Measurements from ENCODE around the gene WDR27. TPM values are rescaled to one million over a fixed set of nuclear protein-coding genes. Genes with fewer than 3 reads are reported as not detected.
"Not testable (repeated sequence)": the region's sequence is repeated elsewhere in the genome, so short reads cannot be mapped to it uniquely, and the experiment has no call there.

Gene WDR27
- total RNA-seq, 1 experiment from 2014 or later: 77.9 TPM

GRCh38 chr6:169513478-169514193 is 188.2 kb downstream of the WDR27 start:
- no TSS peak for BruUV-seq (replicated peaks)
- DNase-seq: no peak
- H3K27me3 Mint-ChIP-seq (ENCODE audit: unreplicated experiment): no peaks in the 10 kb centered on the region
- CTCF ChIA-PET: no interaction called here
- H3K36me3 Mint-ChIP-seq (ENCODE audit: insufficient read depth, unreplicated experiment): no peaks in the 10 kb centered on the region
- peaks cover 3% of the 10 kb centered on the region for H3K9me3 Mint-ChIP-seq (ENCODE audit: low read depth, unreplicated experiment)
- intact Hi-C loops (cut with micrococcal nuclease; ENCODE audit: unreplicated experiment): no loop called here
- no peaks in the 10 kb centered on the region for H3K4me1 Mint-ChIP-seq (ENCODE audit: low read depth, unreplicated experiment)
- H3K27ac Mint-ChIP-seq (ENCODE audit: unreplicated experiment): no peak overlapping the region
- no peak overlapping the region for H3K4me3 Mint-ChIP-seq (ENCODE audit: low read depth, unreplicated experiment)
- TF ChIP-seq, protein P1, sequence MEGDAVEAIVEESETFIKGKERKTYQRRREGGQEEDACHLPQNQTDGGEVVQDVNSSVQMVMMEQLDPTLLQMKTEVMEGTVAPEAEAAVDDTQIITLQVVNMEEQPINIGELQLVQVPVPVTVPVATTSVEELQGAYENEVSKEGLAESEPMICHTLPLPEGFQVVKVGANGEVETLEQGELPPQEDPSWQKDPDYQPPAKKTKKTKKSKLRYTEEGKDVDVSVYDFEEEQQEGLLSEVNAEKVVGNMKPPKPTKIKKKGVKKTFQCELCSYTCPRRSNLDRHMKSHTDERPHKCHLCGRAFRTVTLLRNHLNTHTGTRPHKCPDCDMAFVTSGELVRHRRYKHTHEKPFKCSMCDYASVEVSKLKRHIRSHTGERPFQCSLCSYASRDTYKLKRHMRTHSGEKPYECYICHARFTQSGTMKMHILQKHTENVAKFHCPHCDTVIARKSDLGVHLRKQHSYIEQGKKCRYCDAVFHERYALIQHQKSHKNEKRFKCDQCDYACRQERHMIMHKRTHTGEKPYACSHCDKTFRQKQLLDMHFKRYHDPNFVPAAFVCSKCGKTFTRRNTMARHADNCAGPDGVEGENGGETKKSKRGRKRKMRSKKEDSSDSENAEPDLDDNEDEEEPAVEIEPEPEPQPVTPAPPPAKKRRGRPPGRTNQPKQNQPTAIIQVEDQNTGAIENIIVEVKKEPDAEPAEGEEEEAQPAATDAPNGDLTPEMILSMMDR (IDR thresholded peaks at IDR 0.05; ENCODE audit: unreplicated experiment): no peak

DNA sequence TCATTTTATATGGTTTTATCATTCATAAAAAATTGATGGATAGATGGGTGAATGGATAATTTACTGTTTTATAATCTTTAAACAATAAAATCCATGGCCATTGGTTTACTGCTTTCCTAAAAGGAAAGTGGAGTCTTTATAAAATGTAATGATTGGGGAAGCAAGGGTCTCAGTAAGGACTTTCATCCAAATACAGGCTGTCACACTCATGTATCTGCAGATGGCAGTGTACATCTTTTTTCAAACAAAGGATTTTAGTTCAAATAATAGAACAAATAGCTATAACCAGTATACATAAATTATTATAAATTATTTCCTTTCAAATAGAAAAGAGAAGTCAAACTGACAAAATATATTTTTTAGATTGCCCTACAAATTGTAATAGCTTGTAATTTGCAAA is 190.0 kb downstream of the WDR27 start:
- H3K27ac Mint-ChIP-seq (ENCODE audit: unreplicated experiment); DNase-seq; intact Hi-C loops (cut with micrococcal nuclease; ENCODE audit: unreplicated experiment); BruUV-seq (replicated peaks); H3K9me3 Mint-ChIP-seq (ENCODE audit: low read depth, unreplicated experiment); H3K4me3 Mint-ChIP-seq (ENCODE audit: low read depth, unreplicated experiment); H3K27me3 Mint-ChIP-seq (ENCODE audit: unreplicated experiment); H3K4me1 Mint-ChIP-seq (ENCODE audit: low read depth, unreplicated experiment); H3K36me3 Mint-ChIP-seq (ENCODE audit: insufficient read depth, unreplicated experiment): not testable (repeated sequence)
- CTCF ChIA-PET: interaction anchor here (0.6 kb wide), 1 partner anchor 118 kb away, joined by 6 read pairs; no protein-coding TSS in a partner anchor

- Mint-ChIP-seq H3K36me3 (ENCODE audit: insufficient read depth, unreplicated experiment) (no peaks in the 10 kb centered on the region), H3K27me3 (ENCODE audit: unreplicated experiment) (no peaks in the 10 kb centered on the region), H3K9me3 (ENCODE audit: low read depth, unreplicated experiment) (peaks cover 3% of the 10 kb centered on the region), H3K4me1 (ENCODE audit: low read depth, unreplicated experiment) (no peaks in the 10 kb centered on the region), H3K27ac (ENCODE audit: unreplicated experiment) (no peak overlapping the region), H3K4me3 (ENCODE audit: low read depth, unreplicated experiment) (no peak overlapping the region)
- BruUV-seq (replicated peaks): no TSS peak
- intact Hi-C loops (cut with micrococcal nuclease; ENCODE audit: unreplicated experiment): no loop called here
- no peak for DNase-seq
- CTCF ChIA-PET: no interaction called here
- TF ChIP-seq, protein P1 (IDR thresholded peaks at IDR 0.05; ENCODE audit: unreplicated experiment): no peak
These were observed 191.0 kb downstream of the WDR27 start for GRCh38 chr6:169510871-169511270.

GRCh38 chr6:169508452-169508851 is 193.4 kb downstream of the WDR27 start:
- no peaks in the 10 kb centered on the region for H3K27me3 Mint-ChIP-seq (ENCODE audit: unreplicated experiment)
- DNase-seq: no peak
- intact Hi-C loops (cut with micrococcal nuclease; ENCODE audit: unreplicated experiment): no loop called here
- CTCF ChIA-PET: no interaction called here
- H3K9me3 Mint-ChIP-seq (ENCODE audit: low read depth, unreplicated experiment): no peaks in the 10 kb centered on the region
- no TSS peak for BruUV-seq (replicated peaks)
- H3K4me3 Mint-ChIP-seq (ENCODE audit: low read depth, unreplicated experiment): no peak overlapping the region
- TF ChIP-seq, protein P1 (IDR thresholded peaks at IDR 0.05; ENCODE audit: unreplicated experiment): no peak
- H3K27ac Mint-ChIP-seq (ENCODE audit: unreplicated experiment): no peak overlapping the region
- H3K36me3 Mint-ChIP-seq (ENCODE audit: insufficient read depth, unreplicated experiment): no peaks in the 10 kb centered on the region
- no peaks in the 10 kb centered on the region for H3K4me1 Mint-ChIP-seq (ENCODE audit: low read depth, unreplicated experiment)

GRCh38 chr6:169503422-169504152 is 198.2 kb downstream of the WDR27 start:
- Mint-ChIP-seq H3K9me3 (ENCODE audit: low read depth, unreplicated experiment) (no peaks in the 10 kb centered on the region), H3K36me3 (ENCODE audit: insufficient read depth, unreplicated experiment) (no peaks in the 10 kb centered on the region), H3K27ac (ENCODE audit: unreplicated experiment) (no peak overlapping the region), H3K27me3 (ENCODE audit: unreplicated experiment) (no peaks in the 10 kb centered on the region), H3K4me1 (ENCODE audit: low read depth, unreplicated experiment) (no peaks in the 10 kb centered on the region), H3K4me3 (ENCODE audit: low read depth, unreplicated experiment) (no peak overlapping the region)
- CTCF ChIA-PET: no interaction called here
- TF ChIP-seq, protein P1 (IDR thresholded peaks at IDR 0.05; ENCODE audit: unreplicated experiment): no peak
- no TSS peak for BruUV-seq (replicated peaks)
- intact Hi-C loops (cut with micrococcal nuclease; ENCODE audit: unreplicated experiment): no loop called here
- no peak for DNase-seq

All from Calu3 (cell line).